ENCODE measurements around the gene AMH.

The AMH gene

GRCh38 chr19:2221250-2221831 lies 27.8 kb upstream of the AMH start:
- no peak for DNase-seq (ENCODE audit: low spot score)

- DNase-seq (ENCODE audit: low spot score): no peak
These were observed 27.2 kb upstream of the AMH start for GRCh38 chr19:2221918-2222317.

GRCh38 chr19:2223391-2223790 lies 25.7 kb upstream of the AMH start:
- no peak for DNase-seq (ENCODE audit: low spot score)

- no peak for DNase-seq (ENCODE audit: low spot score)
These were observed 25.2 kb upstream of the AMH start for GRCh38 chr19:2223959-2224358.

- DNase-seq (ENCODE audit: low spot score): no peak
These were observed 24.3 kb upstream of the AMH start for GRCh38 chr19:2224754-2225349.

GRCh38 chr19:2225415-2226050 lies 23.6 kb upstream of the AMH start:
- no peak for DNase-seq (ENCODE audit: low spot score)

GRCh38 chr19:2226051-2226839 lies 22.9 kb upstream of the AMH start:
- DNase-seq (ENCODE audit: low spot score): no peak

GRCh38 chr19:2226840-2227360 lies 22.2 kb upstream of the AMH start:
- DNase-seq (ENCODE audit: low spot score): no peak

- no peak for DNase-seq (ENCODE audit: low spot score)
These were observed 21.5 kb upstream of the AMH start for GRCh38 chr19:2227415-2228156.

GRCh38 chr19:2228157-2229030 lies 20.7 kb upstream of the AMH start:
- no peak for DNase-seq (ENCODE audit: low spot score)

GRCh38 chr19:2229103-2230032 lies 19.8 kb upstream of the AMH start:
- no peak for DNase-seq (ENCODE audit: low spot score)

GRCh38 chr19:2230033-2230531 lies 19.0 kb upstream of the AMH start:
- DNase-seq (ENCODE audit: low spot score): no peak

GRCh38 chr19:2230807-2231533 lies 18.2 kb upstream of the AMH start:
- DNase-seq (ENCODE audit: low spot score): no peak

- DNase-seq (ENCODE audit: low spot score): no peak
These were observed 17.4 kb upstream of the AMH start for GRCh38 chr19:2231621-2232221.

GRCh38 chr19:2232286-2233151 lies 16.6 kb upstream of the AMH start:
- no peak for DNase-seq (ENCODE audit: low spot score)

GRCh38 chr19:2233601-2234280 lies 15.4 kb upstream of the AMH start:
- DNase-seq (ENCODE audit: low spot score): no peak

GRCh38 chr19:2234996-2235380 lies 14.1 kb upstream of the AMH start:
- no peak for DNase-seq (ENCODE audit: low spot score)

Data from SK-N-DZ (cell line).